ENCODE measurements around the gene CEP104. TPM values are rescaled to one million over a fixed set of nuclear protein-coding genes. Genes with fewer than 3 reads are reported as not detected.

CEP104 gene
- total RNA-seq, 1 experiment from 2014 or later = 34.5 TPM

DNA sequence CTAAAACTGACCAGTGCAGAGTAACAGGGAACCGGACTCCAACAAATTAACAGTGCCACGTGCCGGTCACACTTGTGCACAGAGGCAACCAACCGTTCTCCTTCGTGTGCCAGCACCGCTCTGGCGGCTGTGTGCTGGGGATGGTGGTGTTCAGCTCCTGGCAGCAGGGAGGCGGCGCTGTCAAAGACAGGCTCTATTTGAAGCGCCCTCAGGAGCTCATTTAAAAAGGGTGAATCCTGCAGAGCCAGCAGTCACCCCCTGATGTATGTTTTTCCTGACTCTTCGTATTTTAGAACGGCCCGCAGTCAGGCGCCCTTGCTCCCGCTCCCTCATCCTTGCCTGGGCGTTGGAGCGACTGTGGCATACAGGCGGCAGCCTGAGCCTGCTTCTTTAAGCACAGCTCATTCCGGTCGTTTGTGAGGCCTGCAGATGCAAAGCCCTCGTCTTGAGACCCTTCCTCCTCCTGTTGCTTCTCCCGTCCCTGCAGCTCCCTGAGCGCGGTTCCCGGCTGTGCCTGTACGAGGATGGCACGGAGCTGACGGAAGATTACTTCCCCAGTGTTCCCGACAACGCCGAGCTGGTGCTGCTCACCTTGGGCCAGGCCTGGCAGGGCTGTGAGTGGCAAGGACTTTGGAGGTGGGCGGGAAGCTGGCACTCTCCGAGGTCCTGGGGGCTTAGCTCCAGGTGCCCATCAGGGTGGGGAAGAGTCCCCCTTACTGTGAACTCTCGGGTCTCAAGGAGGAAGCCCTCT is 1.4 kb upstream of the CEP104 start:
- H4K5ac ChIP-seq (ENCODE audit: insufficient read length, low read depth, low read length) = no peak overlapping the region
- no peak overlapping the region for H2BK5ac ChIP-seq (ENCODE audit: insufficient read length, low read length)
- no peak overlapping the region for H3T11ph ChIP-seq (ENCODE audit: low read length)
- H3K9ac ChIP-seq (ENCODE audit: extremely low read depth, insufficient read length, low read length) = no peak overlapping the region
- H3K23me2 ChIP-seq (ENCODE audit: insufficient read length, low read depth, low read length, poor library complexity, severe bottlenecking) = peaks cover 8% of the 10 kb centered on the region
- peaks cover 20 to 25% of the 10 kb centered on the region in 2 experiments for H3K4me1 Mint-ChIP-seq
- no peaks in the 10 kb centered on the region for H3K4me1 ChIP-seq (ENCODE audit: insufficient read depth, low read length)
- H3K14ac ChIP-seq (ENCODE audit: insufficient read depth, low read length) = no peak overlapping the region
- WGBS (ENCODE audit: extremely low coverage, insufficient read length, low lambda C conversion rate) = no CpG with 5 or more reads among the region's 34 CpGs
- H3K9me3 ChIP-seq (ENCODE audit: control insufficient read depth, low read depth, low read length) = no peaks in the 10 kb centered on the region
- no peak overlapping the region for H3K27ac ChIP-seq (ENCODE audit: insufficient read length, low read depth, low read length)
- no peak overlapping the region for H2BK120ac ChIP-seq (ENCODE audit: low read depth, low read length, poor library complexity, severe bottlenecking)
- H3K36me3 Mint-ChIP-seq (ENCODE audit: insufficient read depth in 1 of 3, low read depth in 3 of 3) = no peaks in the 10 kb centered on the region; a peak in 1 of 7 replicates
- H3K4me3 Mint-ChIP-seq = peak overlapping the region; percentile 91 to 95
- H2BK15ac ChIP-seq (ENCODE audit: low read depth, low read length) = no peak overlapping the region
- no peak overlapping the region for H3K27ac Mint-ChIP-seq
- peaks cover 2% of the 10 kb centered on the region; the same call in 1 of the 2 replicates for H3K27me3 Mint-ChIP-seq (ENCODE audit: low read depth)
- no peaks in the 10 kb centered on the region for H3K9me3 Mint-ChIP-seq
- H3K4ac ChIP-seq (ENCODE audit: low read depth, low read length) = no peak overlapping the region
- no peaks in the 10 kb centered on the region for H4K20me1 ChIP-seq (ENCODE audit: control insufficient read depth, insufficient read depth, insufficient read length)
- H4K91ac ChIP-seq (ENCODE audit: insufficient read length, low read depth, low read length) = no peak overlapping the region
- no peak overlapping the region for H4K8ac ChIP-seq (replicated peaks; ENCODE audit: insufficient read length, low read depth, low read length)
- no peak overlapping the region for H2BK12ac ChIP-seq (ENCODE audit: insufficient read length, low read depth, low read length)
- H3K79me2 ChIP-seq (ENCODE audit: insufficient read depth, low read length) = 0 out of 2 replicates have a peak, but pooled peaks cover 2% of the 10 kb centered on the region
- no peaks in the 10 kb centered on the region for H3K79me1 ChIP-seq (ENCODE audit: insufficient read depth, low read depth, low read length, poor library complexity, severe bottlenecking)
- no peak overlapping the region for H2BK20ac ChIP-seq (ENCODE audit: low read depth, low read length, poor library complexity, severe bottlenecking)
- no peak for DNase-seq
- H3K23ac ChIP-seq (ENCODE audit: insufficient read length, low read depth, low read length) = no peak overlapping the region
- H2AFZ ChIP-seq (ENCODE audit: low read length) = no peak overlapping the region
- peak overlapping the region; percentile 50 for H3K4me2 ChIP-seq (ENCODE audit: insufficient read depth, insufficient read length, low read length)
- H3K27me3 ChIP-seq (ENCODE audit: insufficient read depth, low read length) = no peaks in the 10 kb centered on the region
- H3K18ac ChIP-seq (ENCODE audit: insufficient read length, low read depth, low read length) = no peak overlapping the region
- H3K56ac ChIP-seq (ENCODE audit: insufficient read length, low read depth, low read length) = no peak overlapping the region
- TF ChIP-seq, protein P1, sequence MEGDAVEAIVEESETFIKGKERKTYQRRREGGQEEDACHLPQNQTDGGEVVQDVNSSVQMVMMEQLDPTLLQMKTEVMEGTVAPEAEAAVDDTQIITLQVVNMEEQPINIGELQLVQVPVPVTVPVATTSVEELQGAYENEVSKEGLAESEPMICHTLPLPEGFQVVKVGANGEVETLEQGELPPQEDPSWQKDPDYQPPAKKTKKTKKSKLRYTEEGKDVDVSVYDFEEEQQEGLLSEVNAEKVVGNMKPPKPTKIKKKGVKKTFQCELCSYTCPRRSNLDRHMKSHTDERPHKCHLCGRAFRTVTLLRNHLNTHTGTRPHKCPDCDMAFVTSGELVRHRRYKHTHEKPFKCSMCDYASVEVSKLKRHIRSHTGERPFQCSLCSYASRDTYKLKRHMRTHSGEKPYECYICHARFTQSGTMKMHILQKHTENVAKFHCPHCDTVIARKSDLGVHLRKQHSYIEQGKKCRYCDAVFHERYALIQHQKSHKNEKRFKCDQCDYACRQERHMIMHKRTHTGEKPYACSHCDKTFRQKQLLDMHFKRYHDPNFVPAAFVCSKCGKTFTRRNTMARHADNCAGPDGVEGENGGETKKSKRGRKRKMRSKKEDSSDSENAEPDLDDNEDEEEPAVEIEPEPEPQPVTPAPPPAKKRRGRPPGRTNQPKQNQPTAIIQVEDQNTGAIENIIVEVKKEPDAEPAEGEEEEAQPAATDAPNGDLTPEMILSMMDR (conservative IDR thresholded peaks at IDR 0.05) = 0 out of 3 replicates have a peak, but pooled peaks have one; percentile 15
- no peak overlapping the region for H2AK5ac ChIP-seq (ENCODE audit: insufficient read length, low read length)

All from H9 (cell line).